ENCODE measurements around the gene HOXC10. TPM values are rescaled to one million over a fixed set of nuclear protein-coding genes. Genes with fewer than 3 reads are reported as not detected.

HOXC10 gene
- total and polyA plus RNA-seq, 10 of the 15 experiments (the other 5 are each of a cell fraction or from before 2014, with no cell fraction given), result 0.59 TPM; not detected in 9

GRCh38 chr12:53971686-53972085, 13.3 kb upstream of the HOXC10 start:
- 48% methylated on average over 2 of the region's 2 CpGs for WGBS (ENCODE audit: insufficient coverage, insufficient replicate concordance, low lambda C conversion rate, missing lambda C conversion rate)
- FAIRE-seq (no peak), ATAC-seq (no peak), DNase-seq (ENCODE audit: low read depth, low spot score) (no peak)
- H3K4me1 ChIP-seq (ENCODE audit: control insufficient read depth, insufficient read depth, low read length), result no peaks in the 10 kb centered on the region; the same call in 1 of the 2 replicates
- CTCF ChIA-PET, result interaction anchor here (0.5 kb wide), 1 partner anchor 253 kb away, joined by 3 read pairs; no protein-coding TSS in a partner anchor
- no peak overlapping the region for H2AFZ ChIP-seq (ENCODE audit: control insufficient read depth, low read depth, low read length)
- no TSS peak for BruUV-seq (replicated peaks)
- intact Hi-C loops (cut with micrococcal nuclease; ENCODE audit: unreplicated experiment), result no loop called here
- H3K27me3 ChIP-seq (replicated peaks in 1 of 2; ENCODE audit: control insufficient read depth in 2 of 2, insufficient read depth in 2 of 2, low read length in 1 of 2), result peaks cover 28 to 39% of the 10 kb centered on the region in 2 experiments
- TF ChIP-seq TARDBP (IDR thresholded peaks at IDR 0.05; ENCODE audit: borderline replicate concordance) (no peak), MLLT1 (IDR thresholded peaks at IDR 0.05) (no peak), WRNIP1 (IDR thresholded peaks at IDR 0.05; ENCODE audit: borderline replicate concordance, low read depth, low read length) (no peak), MTA2 (IDR thresholded peaks at IDR 0.05; ENCODE audit: low read depth) (no peak), PML (IDR thresholded peaks at IDR 0.05; ENCODE audit: low read length) (no peak), ZNF622 (IDR thresholded peaks at IDR 0.05) (no peak), ASH2L (IDR thresholded peaks at IDR 0.05; ENCODE audit: borderline replicate concordance, low read depth) (no peak), ZSCAN29 (IDR thresholded peaks at IDR 0.05) (no peak), NFXL1 (IDR thresholded peaks at IDR 0.05; ENCODE audit: borderline replicate concordance) (no peak), SP1 (IDR thresholded peaks at IDR 0.05; ENCODE audit: low read depth, low read length) (no peak), TAF1 (IDR thresholded peaks at IDR 0.05; ENCODE audit: borderline replicate concordance, low read depth, low read length) (no peak), JUNB (IDR thresholded peaks at IDR 0.05) (no peak), RFX5 (IDR thresholded peaks at IDR 0.05; ENCODE audit: low read depth, low read length) (no peak), POU2F2 (IDR thresholded peaks at IDR 0.05; ENCODE audit: borderline replicate concordance, low read depth, low read length) (no peak), MYC (IDR thresholded peaks at IDR 0.05; ENCODE audit: insufficient read depth, insufficient read length, insufficient replicate concordance, low read length, severe bottlenecking) (no peak), POLR2AphosphoS2 (IDR thresholded peaks at IDR 0.05; ENCODE audit: low read depth, low read length) (no peak), RCOR1 (conservative IDR thresholded peaks at IDR 0.05; ENCODE audit: low read depth, low read length) (no peak), SMAD5 (IDR thresholded peaks at IDR 0.05; ENCODE audit: low read depth) (no peak), CBFB (IDR thresholded peaks at IDR 0.05; ENCODE audit: low read depth) (no peak), SUPT20H (IDR thresholded peaks at IDR 0.05; ENCODE audit: borderline replicate concordance, control insufficient read depth, low read depth, low read length) (no peak)
- H3K9me3 ChIP-seq (replicated peaks; ENCODE audit: control insufficient read depth, insufficient read depth, low read length), result no peaks in the 10 kb centered on the region; the same call in 2 of the 3 replicates
- H3K79me2 ChIP-seq (ENCODE audit: control insufficient read depth, insufficient read depth, low read length), result no peaks in the 10 kb centered on the region
- POLR2A ChIA-PET, result no interaction called here
- no peaks in the 10 kb centered on the region for H3K36me3 ChIP-seq (ENCODE audit: control insufficient read depth in 2 of 2, insufficient read depth in 2 of 2, low read length in 1 of 2)
- no peak overlapping the region for H3K4me3 ChIP-seq
- SMC1A ChIA-PET (ENCODE audit: uncharacterized antibody, unreplicated experiment), result no interaction called here
- RAD21 ChIA-PET (ENCODE audit: unreplicated experiment), result no interaction called here
- in situ Hi-C loops (cut with MboI), result no loop called here
- no peak overlapping the region for H3K9ac ChIP-seq (ENCODE audit: control insufficient read depth, insufficient read depth, low read length)
- no peak overlapping the region for H3K4me2 ChIP-seq (ENCODE audit: control insufficient read depth, insufficient read depth)
- no peaks in the 10 kb centered on the region; the same call in 1 of the 2 replicates for H4K20me1 ChIP-seq (ENCODE audit: control insufficient read depth, insufficient read depth)
- no peak overlapping the region for H3K27ac ChIP-seq (ENCODE audit: control insufficient read depth, insufficient read depth)
